Erythroblast (primary cell): ENCODE results near the gene ZMIZ1.

ENCODE experiments used
- GATA1 ChIP-seq: IDR thresholded peaks from 2 replicates; pipeline ENCODE4 v1.6.1; 2011; ENCODE audit warnings: low read depth, mild to moderate bottlenecking, control low read depth, low read length, moderate library complexity
- POLR2A ChIP-seq: IDR thresholded peaks from 2 replicates; pipeline ENCODE4 v1.6.1; 2011; ENCODE audit warnings: mild to moderate bottlenecking, low read length

- TF ChIP-seq POLR2A (no peak), GATA1 (no peak)
Measured at GRCh38 chr10:79244068-79244442, 175.3 kb downstream of the ZMIZ1 start.
